ENCODE results near the gene ADCY5.

DNA sequence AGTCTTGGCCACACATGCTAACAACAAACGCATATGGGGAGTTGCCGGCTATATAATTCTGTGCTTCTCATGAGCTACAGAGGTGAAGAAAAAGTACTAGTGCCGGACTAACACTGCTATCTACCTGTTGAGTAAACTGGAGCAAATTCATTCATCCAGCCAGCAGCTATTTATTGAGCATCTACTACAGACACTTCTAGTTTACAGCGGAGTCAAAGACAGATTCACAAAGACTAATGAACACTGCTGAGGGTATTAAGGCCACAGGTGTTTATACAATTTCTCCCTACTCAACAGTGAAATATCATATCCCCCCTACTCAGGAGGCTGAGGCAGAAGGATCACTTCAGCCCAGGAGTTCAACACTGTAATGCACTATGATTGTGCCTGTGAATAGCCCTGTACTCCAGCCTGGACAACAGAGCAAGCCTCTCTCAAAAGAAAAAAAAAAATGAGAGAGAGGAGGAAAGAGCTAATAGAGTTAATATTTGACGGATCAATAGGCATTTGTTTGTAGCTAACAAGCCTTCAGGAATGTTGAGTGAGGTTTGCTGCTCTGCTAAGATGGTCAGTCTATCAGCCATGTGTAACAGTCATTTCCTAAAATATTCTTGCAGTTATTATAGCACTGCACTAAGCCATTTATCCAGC is 17.8 kb downstream of the ADCY5 start:
- TF ChIP-seq, protein P1, sequence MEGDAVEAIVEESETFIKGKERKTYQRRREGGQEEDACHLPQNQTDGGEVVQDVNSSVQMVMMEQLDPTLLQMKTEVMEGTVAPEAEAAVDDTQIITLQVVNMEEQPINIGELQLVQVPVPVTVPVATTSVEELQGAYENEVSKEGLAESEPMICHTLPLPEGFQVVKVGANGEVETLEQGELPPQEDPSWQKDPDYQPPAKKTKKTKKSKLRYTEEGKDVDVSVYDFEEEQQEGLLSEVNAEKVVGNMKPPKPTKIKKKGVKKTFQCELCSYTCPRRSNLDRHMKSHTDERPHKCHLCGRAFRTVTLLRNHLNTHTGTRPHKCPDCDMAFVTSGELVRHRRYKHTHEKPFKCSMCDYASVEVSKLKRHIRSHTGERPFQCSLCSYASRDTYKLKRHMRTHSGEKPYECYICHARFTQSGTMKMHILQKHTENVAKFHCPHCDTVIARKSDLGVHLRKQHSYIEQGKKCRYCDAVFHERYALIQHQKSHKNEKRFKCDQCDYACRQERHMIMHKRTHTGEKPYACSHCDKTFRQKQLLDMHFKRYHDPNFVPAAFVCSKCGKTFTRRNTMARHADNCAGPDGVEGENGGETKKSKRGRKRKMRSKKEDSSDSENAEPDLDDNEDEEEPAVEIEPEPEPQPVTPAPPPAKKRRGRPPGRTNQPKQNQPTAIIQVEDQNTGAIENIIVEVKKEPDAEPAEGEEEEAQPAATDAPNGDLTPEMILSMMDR (tag by site-specific recombination; IDR thresholded peaks at IDR 0.05): no peak
- TF ChIP-seq ZNF433 (tag by site-specific recombination; IDR thresholded peaks at IDR 0.05; ENCODE audit: low read depth): no peak
- TF ChIP-seq REPIN1 (tag by site-specific recombination; IDR thresholded peaks at IDR 0.05; ENCODE audit: low read depth): no peak
- no peak for TF ChIP-seq ZNF660 (tag by site-specific recombination; IDR thresholded peaks at IDR 0.05)
